Upper lobe of right lung (tissue), 1 donor: ENCODE measurements around the gene CMIP. TPM values are rescaled to one million over a fixed set of nuclear protein-coding genes. Genes with fewer than 3 reads are reported as not detected.
"Not testable (repeated sequence)": the region's sequence is repeated elsewhere in the genome, so short reads cannot be mapped to it uniquely, and the experiment has no call there.

ENCODE experiments used
- ATAC-seq: fragments of 200-7000 bp; cut with Tn5 transposase; one replicate; pipeline ENCODE4 v1.9.1; 2020; ENCODE audit warnings: mild to moderate bottlenecking, moderate library complexity
- DNase-seq: peaks from one replicate; pipeline ENCODE4 v3.0.0-alpha.2; 2020
- H3K27ac ChIP-seq: fragments of 200-600 bp; one replicate; pipeline ENCODE4 v1.8.0; 2022
- H3K27me3 ChIP-seq: fragments of 200-600 bp; one replicate; pipeline ENCODE4 v1.8.0; 2022; ENCODE audit warnings: mild to moderate bottlenecking
- H3K36me3 ChIP-seq: fragments of 200-600 bp; one replicate; pipeline ENCODE4 v1.8.0; 2022
- H3K4me1 ChIP-seq: fragments of 200-600 bp; one replicate; pipeline ENCODE4 v1.8.0; 2022
- H3K4me3 ChIP-seq: fragments of 200-600 bp; one replicate; pipeline ENCODE4 v1.8.0; 2022; ENCODE audit warnings: mild to moderate bottlenecking
- H3K9me3 ChIP-seq: fragments of 200-600 bp; one replicate; pipeline ENCODE4 v1.8.0; 2022
- CTCF ChIP-seq: fragments of 200-600 bp; IDR thresholded peaks from one replicate; pipeline ENCODE4 v1.8.0; 2022; ENCODE audit warnings: antibody characterized with exemption
- intact Hi-C: fragments of 100-400 bp; cut with DNase I; formaldehyde crosslinking; loops from one replicate; pipeline ENCODE4 v1.11.0; 2022
- total RNA-seq: library from RNA; stranded (reverse); fragmentation: NEBNext Ultra II Directional; extraction: Animal tissue kit (Norgen Biotek cat#: 25700); gene quantifications from one replicate; pipeline ENCODE4 v1.2.1, GENCODE V29; 2021
- donor health status: DM: no; HTN: yes; CAD: no; lungs with severe emphysema.

CMIP gene
- total RNA-seq, 1 donor from 2014 or later = 73.8 TPM

DNA sequence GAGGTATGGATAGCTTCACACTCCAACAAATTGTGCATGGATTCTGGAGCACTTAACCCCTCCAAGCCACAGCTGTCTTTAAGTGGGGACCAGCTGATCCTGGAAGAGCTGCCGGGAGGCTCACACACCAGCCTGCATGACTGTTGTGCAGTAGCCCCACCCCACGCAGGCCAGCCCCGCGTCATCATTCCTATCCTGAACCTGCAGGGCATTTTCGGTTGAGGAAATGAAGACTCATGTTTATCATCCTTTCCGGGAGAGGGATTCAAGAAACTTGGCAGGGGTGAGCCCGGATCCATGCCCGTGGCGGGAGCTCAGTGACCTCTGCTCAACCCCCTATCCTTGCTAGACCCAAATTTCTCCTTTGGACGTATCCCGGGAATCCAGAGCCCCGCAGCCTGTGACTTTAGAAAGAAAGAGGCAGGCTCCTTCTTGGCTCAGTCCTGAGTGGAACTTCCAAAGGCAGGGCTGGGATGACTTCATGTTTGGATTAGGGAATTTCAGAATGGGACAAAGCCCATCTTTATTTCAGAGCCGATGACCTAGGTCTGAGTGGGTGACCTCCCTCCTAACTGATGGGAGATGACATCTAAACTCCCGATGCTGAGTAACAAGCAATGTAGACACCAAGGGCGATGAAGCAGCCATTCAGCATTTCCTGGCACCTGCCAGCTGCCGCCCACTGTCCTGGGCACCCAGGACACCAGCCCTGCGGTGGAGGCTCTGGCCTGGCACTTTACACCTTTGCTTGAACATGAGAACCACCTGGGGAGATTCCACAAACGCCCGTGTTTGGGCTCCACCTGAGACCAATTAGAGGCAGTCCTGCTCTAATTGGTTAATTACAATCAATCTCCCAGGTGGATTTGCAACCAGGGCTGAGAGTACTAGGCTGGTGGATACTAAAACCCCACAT, 43.3 kb upstream of the CMIP start:
- Histone ChIP-seq H3K4me3 (no peak overlapping the region), H3K27ac (no peak overlapping the region), H3K36me3 (no peaks in the 10 kb centered on the region), H3K27me3 (no peaks in the 10 kb centered on the region), H3K4me1 (peaks cover 8% of the 10 kb centered on the region), H3K9me3 (no peaks in the 10 kb centered on the region)
- no peak for TF ChIP-seq CTCF
- intact Hi-C loops = no loop called here
- ATAC-seq (no peak), DNase-seq (no peak)

- Histone ChIP-seq H3K9me3 (no peaks in the 10 kb centered on the region), H3K36me3 (no peaks in the 10 kb centered on the region), H3K27me3 (no peaks in the 10 kb centered on the region), H3K4me1 (peaks cover 8% of the 10 kb centered on the region), H3K4me3 (no peak overlapping the region), H3K27ac (no peak overlapping the region)
- no peak for ATAC-seq
- TF ChIP-seq CTCF = no peak
- DNase-seq = no peak
- intact Hi-C loops = no loop called here
These were observed 41.4 kb upstream of the CMIP start for GRCh38 chr16:81403208-81403600.

DNA sequence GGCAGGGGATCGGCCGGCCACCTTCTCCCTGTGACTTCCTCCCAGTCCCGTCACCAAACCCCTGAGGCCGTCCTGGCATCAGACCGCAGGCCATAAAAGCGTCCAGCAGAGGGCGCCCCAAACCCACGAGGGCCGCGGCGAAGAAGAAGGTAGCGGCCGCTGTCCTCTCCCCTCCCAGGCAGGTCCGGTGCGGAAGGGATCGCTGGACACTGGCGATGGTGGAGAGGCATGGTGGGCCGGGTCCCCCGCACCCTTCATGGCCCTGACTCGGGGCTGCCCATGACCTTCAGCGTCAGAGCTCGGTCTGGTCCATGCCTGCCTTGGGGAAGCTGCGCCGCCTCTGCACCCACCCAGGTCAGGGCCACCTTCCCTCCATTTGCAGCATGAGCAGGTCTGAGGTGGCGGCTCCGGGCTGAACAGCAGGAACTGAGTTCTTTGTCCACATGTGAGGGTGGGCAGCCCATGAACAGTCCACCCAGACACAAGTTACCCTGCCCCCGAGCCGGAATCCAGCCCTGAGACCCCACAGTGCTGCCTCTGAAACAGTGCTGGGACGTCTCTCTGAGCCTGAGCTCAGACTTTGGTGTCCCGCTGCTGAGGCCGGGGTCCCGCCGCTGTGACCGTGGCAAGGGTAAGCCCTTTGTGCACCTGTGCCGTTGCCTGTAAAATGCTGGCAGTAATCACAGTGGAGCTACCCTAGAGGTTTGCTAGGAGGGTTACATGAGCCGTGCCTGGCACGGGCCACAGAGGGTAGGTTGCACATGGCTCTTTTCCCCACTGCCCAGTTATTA, 40.8 kb upstream of the CMIP start:
- intact Hi-C loops = no loop called here
- DNase-seq (peak; percentile 93), ATAC-seq (peak; percentile 98)
- Histone ChIP-seq H3K4me3 (no peak overlapping the region), H3K9me3 (no peaks in the 10 kb centered on the region), H3K27ac (no peak overlapping the region), H3K36me3 (no peaks in the 10 kb centered on the region), H3K4me1 (peaks cover 8% of the 10 kb centered on the region), H3K27me3 (no peaks in the 10 kb centered on the region)
- peak; percentile 97 for TF ChIP-seq CTCF

GRCh38 chr16:81405002-81405401, 39.6 kb upstream of the CMIP start:
- H3K27ac ChIP-seq, H3K27me3 ChIP-seq, ATAC-seq, H3K4me3 ChIP-seq, H3K4me1 ChIP-seq, H3K9me3 ChIP-seq, H3K36me3 ChIP-seq, intact Hi-C loops, DNase-seq: not testable (repeated sequence)

DNA sequence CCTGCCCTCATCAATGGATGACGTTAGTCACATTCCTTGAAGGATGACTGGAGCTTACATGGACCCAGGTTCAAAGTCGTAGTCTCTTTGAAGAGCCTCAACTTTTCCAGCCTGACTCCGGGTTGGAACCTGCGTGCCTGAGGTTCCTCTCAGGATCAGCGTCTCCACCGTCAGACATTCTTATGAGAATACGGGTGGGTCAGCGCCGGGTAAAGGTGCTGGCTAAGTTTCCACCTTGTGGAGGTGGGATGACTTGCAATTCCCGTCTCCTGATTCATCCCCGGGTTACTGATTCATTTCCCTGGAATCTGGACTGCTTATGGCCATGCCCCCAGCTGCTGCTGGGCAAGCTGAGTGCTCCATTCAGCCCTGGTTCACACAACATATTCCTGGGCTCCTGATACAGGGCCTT, 38.9 kb upstream of the CMIP start:
- Histone ChIP-seq H3K36me3 (no peaks in the 10 kb centered on the region), H3K4me3 (no peak overlapping the region), H3K27me3 (no peaks in the 10 kb centered on the region), H3K9me3 (no peaks in the 10 kb centered on the region), H3K27ac (no peak overlapping the region), H3K4me1 (peaks cover 8% of the 10 kb centered on the region)
- intact Hi-C loops = no loop called here
- TF ChIP-seq CTCF = no peak
- DNase-seq (no peak), ATAC-seq (peak; percentile 63)

DNA sequence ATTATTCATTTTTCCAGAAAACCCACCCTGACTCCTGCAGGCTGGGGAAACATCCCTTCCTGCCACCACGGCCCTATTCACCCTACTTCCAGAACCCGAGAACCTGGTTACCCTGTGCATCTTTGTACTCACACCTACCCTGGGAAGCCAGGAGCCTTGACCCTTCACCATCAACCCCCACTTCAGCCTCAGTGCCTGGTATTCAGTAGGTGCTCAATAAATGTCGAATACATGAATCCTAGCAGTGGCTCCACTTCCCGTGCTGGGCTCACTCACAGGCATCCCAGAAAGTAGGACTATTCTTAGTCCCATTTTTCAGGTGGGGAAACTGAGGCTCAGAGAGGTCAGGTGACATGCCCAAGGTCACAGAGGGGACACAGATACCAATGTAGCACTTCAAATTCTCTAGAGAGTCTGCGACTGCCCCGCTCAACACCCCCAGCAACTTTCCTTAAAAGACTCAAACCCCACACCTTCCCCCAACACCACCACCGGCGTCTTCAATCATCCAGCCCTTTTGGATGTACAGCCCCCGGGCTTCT, 36.1 kb upstream of the CMIP start:
- DNase-seq (peak; percentile 25), ATAC-seq (no peak)
- H3K9me3 ChIP-seq = no peaks in the 10 kb centered on the region
- no peaks in the 10 kb centered on the region for H3K36me3 ChIP-seq
- H3K4me1 ChIP-seq = peaks cover 5% of the 10 kb centered on the region
- no peaks in the 10 kb centered on the region for H3K27me3 ChIP-seq
- TF ChIP-seq CTCF = no peak
- intact Hi-C loops = no loop called here
- H3K4me3 ChIP-seq = no peak overlapping the region
- no peak overlapping the region for H3K27ac ChIP-seq
